K562 (cell line): ENCODE results near the gene ZNF23. TPM values are rescaled to one million over a fixed set of nuclear protein-coding genes. Genes with fewer than 3 reads are reported as not detected.

Experiments
- ARID1B ChIP-seq: fragments of 450-650 bp; IDR thresholded peaks from 2 replicates; pipeline ENCODE4 v1.6.1; 2016; ENCODE audit warnings: antibody characterized with exemption, mild to moderate bottlenecking, inconsistent platforms
- ETS2 ChIP-seq: IDR thresholded peaks from 2 replicates; pipeline ENCODE4 v1.6.1; 2016; ENCODE audit warnings: borderline replicate concordance, missing genetic modification characterization, mild to moderate bottlenecking, moderate library complexity, missing compliant biosample characterization; ENCODE audit not compliant: poor library complexity, severe bottlenecking
- IRF1 ChIP-seq: sonication (generic); formaldehyde crosslinking; IDR thresholded peaks from 2 replicates; pipeline ENCODE4 v1.8.0; 2022; ENCODE audit warnings: missing genetic modification reagents, mild to moderate bottlenecking, borderline replicate concordance
- KLF13 ChIP-seq: fragments of 450-650 bp; IDR thresholded peaks from 2 replicates; pipeline ENCODE4 v1.6.1; 2016; ENCODE audit warnings: missing genetic modification characterization, low read depth, mild to moderate bottlenecking, missing compliant biosample characterization, moderate library complexity, borderline replicate concordance
- ZNF212 ChIP-seq: fragments of 450-650 bp; formaldehyde crosslinking; IDR thresholded peaks from 2 replicates; pipeline ENCODE4 v1.4.0; 2020; ENCODE audit warnings: mild to moderate bottlenecking
- ZNF668 ChIP-seq: fragments of 250-450 bp; sonication (Bioruptor Pico); IDR thresholded peaks from 2 replicates; pipeline ENCODE4 v1.8.0; 2022; ENCODE audit warnings: mild to moderate bottlenecking, inconsistent platforms
- polyA plus RNA-seq, 8 experiments: library from polyadenylated mRNA; depleted of rRNA in 4 of 8; stranded (reverse) in 5 of 8; unstranded in 3 of 8; fragments of >200 nt; fragmentation: Nextera tagmentation in 2 of 8; fragmentation: Illumina TruSeq in 1 of 8; extraction: Ambion mirVana in 2 of 8; extraction: Trizol in 1 of 8; gene quantifications; 2 replicates each; pipeline versions ENCODE4 v1.2.1 to v1.2.3, GENCODE V29; 2011 to 2014; ENCODE audit warnings: inconsistent platforms in 1 of 8, missing spikeins in 1 of 8
- total RNA-seq, 7 experiments: library from RNA; depleted of rRNA in 6 of 7; stranded (reverse); fragments of >200 nt in 6 of 7; fragmentation: Illumina TruSeq in 2 of 7; extraction: Trizol in 2 of 7; gene quantifications; 2 replicates each; pipeline versions ENCODE4 v1.2.1 to v1.2.3, GENCODE V29; 2011 to 2021; ENCODE audit warnings: low replicate concordance in 1 of 7
- TF ChIP-seq, protein P1 (sequence below): fragments of 250-450 bp; sonication (Bioruptor Pico); IDR thresholded peaks from 2 replicates; pipeline ENCODE4 v1.4.0; 2020
- TF ChIP-seq, protein P2 (sequence below): fragments of 450-650 bp; IDR thresholded peaks from 2 replicates; pipeline ENCODE4 v1.6.1; 2016; ENCODE audit warnings: mild to moderate bottlenecking, moderate library complexity

Gene ZNF23
- total and polyA plus RNA-seq, 9 of the 15 experiments (the other 6 are each of a cell fraction or from before 2014, with no cell fraction given): 4.7 to 13.4 (median 11.2) TPM

DNA sequence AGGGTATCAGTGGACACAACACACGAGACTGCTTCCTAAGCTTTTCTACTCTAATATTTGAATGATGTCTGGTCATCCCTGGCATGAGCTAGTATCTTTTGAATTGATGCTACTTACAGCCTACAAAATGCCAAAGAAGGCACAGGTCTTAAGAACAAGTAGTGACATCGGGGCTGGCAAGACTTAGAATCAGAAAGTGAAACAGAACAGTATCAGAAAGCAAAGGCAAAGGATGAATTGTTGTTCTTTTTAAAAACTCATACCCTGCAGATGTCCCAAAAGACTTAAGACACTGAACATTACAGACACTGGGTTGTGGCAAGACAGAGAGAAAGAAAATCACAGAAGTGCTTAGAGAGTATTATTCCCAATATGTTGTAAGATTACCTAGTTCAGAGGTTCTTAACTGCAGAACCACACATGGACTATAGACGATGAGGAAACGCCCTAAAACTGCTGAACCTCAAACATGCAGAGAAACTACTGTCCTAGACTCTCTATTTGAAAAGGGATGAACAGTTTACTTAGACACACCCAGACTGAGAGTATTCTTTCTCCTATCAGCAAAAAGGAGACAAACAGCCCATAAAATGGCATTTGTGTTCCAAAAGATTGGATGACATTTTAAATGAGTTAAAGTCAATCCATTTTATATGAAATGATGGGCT lies 14.5 kb upstream of the ZNF23 start (continued):
- TF ChIP-seq, protein P1, sequence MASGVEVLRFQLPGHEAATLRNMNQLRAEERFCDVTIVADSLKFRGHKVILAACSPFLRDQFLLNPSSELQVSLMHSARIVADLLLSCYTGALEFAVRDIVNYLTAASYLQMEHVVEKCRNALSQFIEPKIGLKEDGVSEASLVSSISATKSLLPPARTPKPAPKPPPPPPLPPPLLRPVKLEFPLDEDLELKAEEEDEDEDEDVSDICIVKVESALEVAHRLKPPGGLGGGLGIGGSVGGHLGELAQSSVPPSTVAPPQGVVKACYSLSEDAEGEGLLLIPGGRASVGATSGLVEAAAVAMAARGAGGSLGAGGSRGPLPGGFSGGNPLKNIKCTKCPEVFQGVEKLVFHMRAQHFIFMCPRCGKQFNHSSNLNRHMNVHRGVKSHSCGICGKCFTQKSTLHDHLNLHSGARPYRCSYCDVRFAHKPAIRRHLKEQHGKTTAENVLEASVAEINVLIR: no peak
- TF ChIP-seq IRF1 (no peak), KLF13 (tag) (no peak), ETS2 (tag) (no peak), ZNF668 (CRISPR knock-in tag) (no peak), ZNF212 (CRISPR knock-in tag) (no peak), ARID1B (no peak)
- TF ChIP-seq, protein P2, sequence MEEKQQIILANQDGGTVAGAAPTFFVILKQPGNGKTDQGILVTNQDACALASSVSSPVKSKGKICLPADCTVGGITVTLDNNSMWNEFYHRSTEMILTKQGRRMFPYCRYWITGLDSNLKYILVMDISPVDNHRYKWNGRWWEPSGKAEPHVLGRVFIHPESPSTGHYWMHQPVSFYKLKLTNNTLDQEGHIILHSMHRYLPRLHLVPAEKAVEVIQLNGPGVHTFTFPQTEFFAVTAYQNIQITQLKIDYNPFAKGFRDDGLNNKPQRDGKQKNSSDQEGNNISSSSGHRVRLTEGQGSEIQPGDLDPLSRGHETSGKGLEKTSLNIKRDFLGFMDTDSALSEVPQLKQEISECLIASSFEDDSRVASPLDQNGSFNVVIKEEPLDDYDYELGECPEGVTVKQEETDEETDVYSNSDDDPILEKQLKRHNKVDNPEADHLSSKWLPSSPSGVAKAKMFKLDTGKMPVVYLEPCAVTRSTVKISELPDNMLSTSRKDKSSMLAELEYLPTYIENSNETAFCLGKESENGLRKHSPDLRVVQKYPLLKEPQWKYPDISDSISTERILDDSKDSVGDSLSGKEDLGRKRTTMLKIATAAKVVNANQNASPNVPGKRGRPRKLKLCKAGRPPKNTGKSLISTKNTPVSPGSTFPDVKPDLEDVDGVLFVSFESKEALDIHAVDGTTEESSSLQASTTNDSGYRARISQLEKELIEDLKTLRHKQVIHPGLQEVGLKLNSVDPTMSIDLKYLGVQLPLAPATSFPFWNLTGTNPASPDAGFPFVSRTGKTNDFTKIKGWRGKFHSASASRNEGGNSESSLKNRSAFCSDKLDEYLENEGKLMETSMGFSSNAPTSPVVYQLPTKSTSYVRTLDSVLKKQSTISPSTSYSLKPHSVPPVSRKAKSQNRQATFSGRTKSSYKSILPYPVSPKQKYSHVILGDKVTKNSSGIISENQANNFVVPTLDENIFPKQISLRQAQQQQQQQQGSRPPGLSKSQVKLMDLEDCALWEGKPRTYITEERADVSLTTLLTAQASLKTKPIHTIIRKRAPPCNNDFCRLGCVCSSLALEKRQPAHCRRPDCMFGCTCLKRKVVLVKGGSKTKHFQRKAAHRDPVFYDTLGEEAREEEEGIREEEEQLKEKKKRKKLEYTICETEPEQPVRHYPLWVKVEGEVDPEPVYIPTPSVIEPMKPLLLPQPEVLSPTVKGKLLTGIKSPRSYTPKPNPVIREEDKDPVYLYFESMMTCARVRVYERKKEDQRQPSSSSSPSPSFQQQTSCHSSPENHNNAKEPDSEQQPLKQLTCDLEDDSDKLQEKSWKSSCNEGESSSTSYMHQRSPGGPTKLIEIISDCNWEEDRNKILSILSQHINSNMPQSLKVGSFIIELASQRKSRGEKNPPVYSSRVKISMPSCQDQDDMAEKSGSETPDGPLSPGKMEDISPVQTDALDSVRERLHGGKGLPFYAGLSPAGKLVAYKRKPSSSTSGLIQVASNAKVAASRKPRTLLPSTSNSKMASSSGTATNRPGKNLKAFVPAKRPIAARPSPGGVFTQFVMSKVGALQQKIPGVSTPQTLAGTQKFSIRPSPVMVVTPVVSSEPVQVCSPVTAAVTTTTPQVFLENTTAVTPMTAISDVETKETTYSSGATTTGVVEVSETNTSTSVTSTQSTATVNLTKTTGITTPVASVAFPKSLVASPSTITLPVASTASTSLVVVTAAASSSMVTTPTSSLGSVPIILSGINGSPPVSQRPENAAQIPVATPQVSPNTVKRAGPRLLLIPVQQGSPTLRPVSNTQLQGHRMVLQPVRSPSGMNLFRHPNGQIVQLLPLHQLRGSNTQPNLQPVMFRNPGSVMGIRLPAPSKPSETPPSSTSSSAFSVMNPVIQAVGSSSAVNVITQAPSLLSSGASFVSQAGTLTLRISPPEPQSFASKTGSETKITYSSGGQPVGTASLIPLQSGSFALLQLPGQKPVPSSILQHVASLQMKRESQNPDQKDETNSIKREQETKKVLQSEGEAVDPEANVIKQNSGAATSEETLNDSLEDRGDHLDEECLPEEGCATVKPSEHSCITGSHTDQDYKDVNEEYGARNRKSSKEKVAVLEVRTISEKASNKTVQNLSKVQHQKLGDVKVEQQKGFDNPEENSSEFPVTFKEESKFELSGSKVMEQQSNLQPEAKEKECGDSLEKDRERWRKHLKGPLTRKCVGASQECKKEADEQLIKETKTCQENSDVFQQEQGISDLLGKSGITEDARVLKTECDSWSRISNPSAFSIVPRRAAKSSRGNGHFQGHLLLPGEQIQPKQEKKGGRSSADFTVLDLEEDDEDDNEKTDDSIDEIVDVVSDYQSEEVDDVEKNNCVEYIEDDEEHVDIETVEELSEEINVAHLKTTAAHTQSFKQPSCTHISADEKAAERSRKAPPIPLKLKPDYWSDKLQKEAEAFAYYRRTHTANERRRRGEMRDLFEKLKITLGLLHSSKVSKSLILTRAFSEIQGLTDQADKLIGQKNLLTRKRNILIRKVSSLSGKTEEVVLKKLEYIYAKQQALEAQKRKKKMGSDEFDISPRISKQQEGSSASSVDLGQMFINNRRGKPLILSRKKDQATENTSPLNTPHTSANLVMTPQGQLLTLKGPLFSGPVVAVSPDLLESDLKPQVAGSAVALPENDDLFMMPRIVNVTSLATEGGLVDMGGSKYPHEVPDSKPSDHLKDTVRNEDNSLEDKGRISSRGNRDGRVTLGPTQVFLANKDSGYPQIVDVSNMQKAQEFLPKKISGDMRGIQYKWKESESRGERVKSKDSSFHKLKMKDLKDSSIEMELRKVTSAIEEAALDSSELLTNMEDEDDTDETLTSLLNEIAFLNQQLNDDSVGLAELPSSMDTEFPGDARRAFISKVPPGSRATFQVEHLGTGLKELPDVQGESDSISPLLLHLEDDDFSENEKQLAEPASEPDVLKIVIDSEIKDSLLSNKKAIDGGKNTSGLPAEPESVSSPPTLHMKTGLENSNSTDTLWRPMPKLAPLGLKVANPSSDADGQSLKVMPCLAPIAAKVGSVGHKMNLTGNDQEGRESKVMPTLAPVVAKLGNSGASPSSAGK: no peak
- TF ChIP-seq, all 486 proteins: peak for 0
